NCI-H524 treated with DMSO at 0.1 percent for 48 hours (cell line): Measurements from ENCODE around the gene GPD1L.
A peak's percentile ranks its signal among the peaks of the same experiment; 100 is the strongest.
"Not testable (repeated sequence)": the region's sequence is repeated elsewhere in the genome, so short reads cannot be mapped to it uniquely, and the experiment has no call there.

Experiments used
- DNase-seq: peaks from one replicate; lab custom pipeline; 2025; lab: John Stamatoyannopoulos, UW

The GPD1L gene

DNA sequence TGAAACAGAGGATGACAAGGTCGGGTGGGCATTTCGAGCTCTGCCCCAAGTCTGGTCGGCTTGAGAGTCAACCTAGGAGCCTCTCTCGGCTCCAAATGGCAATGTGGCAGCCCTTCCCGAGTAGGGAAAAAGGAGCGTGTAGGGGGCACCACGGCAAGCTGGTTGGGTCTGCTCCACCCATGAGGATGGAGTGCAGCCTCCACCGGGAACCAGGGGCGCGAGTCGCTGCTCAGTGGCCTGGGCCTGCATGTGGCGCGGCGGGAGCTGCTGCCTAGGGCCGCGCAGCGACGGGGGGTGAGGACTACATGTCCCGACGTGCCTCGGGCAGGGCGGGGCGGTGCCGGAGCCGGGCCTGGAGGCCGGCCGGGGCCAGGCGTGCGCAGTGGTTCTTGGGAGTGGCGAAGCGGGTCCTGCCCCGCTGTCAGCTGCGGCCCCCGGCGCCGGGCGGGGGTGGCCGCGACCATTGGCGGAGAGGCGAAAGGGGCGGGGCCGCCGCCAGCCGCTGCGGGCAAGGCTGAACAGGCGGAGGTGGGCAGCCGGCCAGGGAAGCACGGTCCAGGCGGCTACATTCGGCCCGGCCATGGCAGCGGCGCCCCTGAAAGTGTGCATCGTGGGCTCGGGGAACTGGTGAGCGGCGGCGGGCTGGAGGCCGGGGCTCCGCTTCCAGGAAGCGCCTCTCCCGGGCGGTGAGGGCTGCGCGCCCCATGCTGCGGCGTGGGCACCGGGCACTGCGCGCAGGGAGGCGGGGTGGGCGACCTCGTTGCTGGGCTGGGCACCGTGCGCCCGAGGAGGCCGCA, at the start of gene GPD1L:
Gene GPD1L (plus strand): TSS at position 489 of the 797 bp plus-strand sequence. CDS start 92 bp downstream, at position 581.
- DNase-seq: peak; percentile 13

DNA sequence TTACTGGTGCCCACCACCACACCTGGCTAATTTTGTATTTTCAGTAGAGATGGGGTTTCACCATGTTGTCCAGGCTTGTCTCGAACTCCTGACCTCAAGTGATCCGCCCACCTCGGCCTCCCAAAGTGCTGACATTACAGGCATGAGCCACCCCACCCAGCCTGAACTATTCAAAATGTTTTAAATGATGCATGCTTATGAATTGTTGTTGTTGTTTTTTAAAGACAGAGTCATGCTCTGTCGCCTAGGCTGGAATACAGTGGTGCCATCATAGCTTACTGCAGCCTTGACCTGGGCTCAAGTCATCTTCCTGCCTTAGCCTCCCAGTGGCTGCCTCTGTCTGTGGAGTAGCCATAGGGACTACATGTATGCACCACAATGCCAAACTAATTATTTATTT, 48.0 kb upstream of the GPD1L start:
- not testable (repeated sequence) for DNase-seq

DNA sequence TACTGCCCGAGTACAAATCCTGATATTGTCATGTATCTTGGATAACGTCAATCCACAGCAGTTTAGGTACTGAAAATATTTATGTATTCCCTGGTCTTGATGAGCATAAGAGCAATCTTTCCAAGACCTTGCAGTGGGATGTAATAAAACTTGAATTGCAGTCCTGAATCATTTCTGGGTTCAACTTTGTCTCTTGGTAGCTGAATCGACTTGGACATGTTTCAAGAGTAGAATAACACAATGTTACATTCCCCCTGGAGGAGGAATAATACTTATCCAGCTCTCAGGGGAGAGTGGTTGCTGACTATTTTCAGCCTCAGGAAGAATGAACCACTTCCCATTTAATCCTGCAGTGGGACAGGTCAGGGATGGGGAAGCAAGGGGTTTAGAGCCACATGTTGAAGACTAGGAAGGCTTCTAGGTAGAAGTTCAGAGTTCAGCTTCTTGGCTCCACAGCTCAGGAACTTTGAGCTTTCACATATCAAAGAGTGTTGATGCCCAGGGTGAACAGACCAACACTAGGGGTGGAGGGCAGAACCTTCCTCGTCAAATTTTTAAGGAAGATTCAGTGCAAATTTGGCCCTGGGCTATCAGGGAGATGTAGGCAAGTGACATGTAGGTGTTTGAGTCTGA, 43.4 kb upstream of the GPD1L start:
- no peak for DNase-seq

DNA sequence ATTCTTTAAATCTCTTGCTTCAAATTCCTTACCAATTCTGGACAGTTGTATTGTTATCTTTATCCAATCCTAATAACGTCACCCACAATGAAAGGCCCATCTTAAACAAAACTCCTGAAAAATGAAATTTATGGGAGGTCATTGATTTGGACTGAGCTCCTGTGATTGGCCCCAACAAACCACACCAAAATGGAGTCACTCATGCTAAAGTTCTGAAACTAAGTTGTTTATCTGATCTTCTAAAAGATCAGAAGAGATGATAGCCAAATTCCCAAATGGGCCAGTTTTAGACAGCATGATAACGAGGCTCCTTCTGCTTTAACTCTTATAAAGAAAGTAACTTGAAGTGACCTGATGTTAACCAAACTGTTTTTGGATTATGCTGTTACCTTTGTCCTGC, 39.7 kb upstream of the GPD1L start:
- DNase-seq: no peak

DNA sequence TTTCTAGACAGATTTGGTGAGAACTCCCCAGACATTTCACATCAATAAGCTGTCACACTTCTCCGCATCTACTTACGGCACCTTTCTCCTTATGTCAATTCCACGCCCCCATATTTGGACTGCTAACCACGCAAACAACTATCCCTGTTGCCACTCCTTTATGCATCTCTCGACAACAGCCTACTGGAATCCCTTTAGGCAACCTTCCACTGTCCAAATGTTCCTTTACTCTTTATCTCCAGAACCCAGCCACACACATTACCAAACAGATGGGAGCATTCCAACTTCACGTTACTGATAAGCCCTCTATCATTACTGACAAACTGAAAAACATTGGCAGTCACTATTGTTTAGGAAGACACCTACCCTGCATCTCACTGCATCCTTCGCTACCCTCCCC, 32.2 kb upstream of the GPD1L start:
- not testable (repeated sequence) for DNase-seq

DNA sequence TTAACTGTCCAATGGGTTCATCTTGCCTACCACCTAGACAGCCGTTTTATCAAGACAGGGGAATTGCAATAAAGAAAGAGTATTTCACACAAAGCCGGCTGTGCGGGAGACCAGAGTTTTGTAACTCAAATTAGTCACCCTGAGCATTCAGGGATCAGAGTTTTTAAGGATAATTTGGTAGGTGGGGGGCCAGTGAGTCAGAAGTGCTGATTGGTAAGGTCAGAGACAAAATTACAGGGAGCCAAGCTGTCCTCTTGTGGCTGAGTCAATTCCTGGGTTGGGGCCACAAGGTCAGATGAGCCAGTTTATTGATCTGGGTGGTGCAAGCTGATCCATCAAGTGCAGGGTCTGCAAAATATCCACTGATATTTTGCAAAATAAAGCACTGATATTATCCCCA, 29.9 kb upstream of the GPD1L start:
- no peak for DNase-seq

DNA sequence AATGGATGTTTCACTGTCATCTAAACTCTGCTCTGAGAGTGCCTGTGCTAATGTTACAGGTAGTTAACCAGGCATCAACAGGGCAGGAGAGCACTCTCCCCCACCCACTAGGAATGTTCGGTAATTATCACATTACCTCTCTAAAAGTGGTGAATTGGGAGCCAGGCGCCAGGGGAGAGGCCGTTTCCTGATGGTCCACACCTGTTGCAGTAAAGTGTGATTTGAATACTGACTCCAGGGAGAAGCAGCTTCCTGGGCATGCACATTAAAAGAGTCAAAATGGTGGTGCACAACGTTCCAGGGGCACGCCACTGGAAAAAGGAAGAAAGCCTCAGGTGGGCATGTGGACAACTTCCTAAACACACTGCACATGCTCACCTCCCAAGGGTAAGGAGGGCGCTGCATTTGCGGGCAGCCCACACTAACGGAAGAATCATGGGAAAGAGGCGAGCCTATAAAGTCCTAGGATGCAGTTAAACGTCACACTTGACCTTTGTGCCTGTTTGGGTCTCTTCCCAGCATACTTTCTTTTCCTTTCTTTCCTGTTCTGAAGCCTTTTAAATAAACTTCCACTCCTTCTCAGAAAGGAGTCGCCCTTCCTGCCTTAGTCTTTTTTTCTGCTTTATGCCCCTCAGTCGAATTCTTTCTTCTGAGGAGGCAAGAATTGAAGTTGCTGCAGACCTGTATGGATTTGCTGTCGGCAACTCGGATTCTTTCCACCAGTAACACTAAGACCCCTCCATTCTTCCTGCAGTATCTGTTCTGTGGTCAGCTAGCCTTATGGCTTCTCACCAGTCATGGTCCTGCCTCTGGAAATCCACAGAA, 28.9 kb upstream of the GPD1L start:
- DNase-seq: no peak

DNA sequence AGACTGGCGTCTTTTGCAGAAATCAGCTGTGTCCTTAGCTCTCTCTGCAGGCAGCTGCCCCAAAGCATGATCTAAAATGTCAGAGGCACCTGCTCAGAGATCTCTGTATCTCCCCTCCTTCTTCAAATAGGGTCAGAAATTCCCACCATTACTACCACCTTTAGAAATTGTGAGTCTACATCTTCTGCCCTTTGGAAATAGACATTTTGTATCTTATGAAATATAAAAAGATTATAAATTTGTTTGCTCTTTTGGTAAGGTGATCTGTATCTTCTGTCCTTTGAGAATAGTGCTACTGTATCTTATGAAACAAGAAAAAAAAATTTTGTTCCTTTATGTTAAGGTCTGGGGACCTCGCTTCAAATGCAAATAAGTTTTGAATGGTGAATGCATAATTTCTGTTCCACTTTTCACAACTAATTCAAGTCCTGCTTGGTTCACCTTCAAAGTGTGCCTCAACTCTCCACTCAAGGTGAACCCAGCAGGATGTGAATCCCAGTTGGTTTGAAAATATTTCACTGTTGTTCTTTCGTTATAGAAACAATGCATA, 28.3 kb upstream of the GPD1L start:
- no peak for DNase-seq

DNA sequence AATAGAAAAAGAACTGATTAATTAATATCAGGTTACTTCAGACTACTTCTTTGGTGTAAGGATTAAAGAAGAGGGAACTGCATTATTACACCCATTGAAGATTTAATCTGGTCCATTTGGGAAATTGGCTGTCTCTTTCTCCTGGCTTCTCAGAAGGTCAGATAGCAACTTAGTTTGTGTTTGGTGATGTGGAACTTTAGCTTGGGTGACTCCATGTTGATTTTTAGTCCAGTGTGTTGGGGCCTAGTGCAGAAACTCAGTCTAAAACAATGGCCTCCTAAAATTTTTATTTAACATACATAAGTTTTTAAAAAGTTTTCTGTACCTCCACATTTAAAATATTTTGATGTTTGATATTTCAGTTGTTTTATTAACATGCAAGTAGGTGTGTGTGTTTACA, 27.6 kb upstream of the GPD1L start:
- DNase-seq: no peak

DNA sequence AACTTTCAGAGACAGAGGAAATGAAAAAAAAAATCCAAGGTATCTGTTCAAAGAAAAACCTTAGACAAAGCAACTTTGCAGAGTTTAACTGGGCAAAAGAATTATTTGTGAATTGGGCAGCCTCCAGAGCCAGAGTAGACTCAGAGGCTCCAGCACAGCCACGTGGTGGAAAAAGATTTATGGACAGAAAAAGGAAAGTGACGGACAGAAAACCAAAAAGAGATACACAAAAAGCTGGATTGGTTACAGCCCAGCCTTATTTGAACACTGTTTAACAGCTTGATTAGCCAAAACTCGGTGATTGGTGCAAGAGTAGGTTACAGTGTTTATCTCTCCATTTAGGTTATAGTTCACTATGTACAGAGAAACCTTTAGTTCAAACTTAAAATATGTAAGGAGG, 23.7 kb upstream of the GPD1L start:
- no peak for DNase-seq

DNA sequence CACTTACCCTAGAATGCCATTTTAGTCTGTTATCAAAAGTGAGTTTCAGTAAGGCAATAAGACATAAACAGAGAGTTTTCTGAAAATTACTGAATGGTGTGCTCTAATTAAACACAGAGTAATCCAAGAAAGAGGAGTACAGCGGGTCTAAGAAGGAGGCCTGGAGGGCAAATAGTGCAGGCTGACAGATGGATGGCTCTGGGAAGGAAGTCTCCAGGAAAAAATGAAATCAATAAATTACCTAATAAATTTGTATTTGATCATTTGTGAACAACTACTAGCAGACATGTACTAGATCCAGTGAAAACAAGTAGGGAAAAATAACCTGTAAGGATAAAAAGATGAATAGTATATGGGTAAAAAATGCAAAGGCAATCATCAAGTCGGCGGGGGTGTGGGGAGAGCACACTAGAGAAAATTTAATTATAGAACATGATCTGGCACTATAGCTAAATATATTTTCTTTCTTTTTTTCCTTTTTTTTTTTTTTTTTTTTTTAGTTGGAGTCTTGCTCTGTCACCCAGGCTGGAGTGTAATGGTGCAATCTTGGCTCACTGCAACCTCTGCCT, 22.6 kb upstream of the GPD1L start:
- no peak for DNase-seq

DNA sequence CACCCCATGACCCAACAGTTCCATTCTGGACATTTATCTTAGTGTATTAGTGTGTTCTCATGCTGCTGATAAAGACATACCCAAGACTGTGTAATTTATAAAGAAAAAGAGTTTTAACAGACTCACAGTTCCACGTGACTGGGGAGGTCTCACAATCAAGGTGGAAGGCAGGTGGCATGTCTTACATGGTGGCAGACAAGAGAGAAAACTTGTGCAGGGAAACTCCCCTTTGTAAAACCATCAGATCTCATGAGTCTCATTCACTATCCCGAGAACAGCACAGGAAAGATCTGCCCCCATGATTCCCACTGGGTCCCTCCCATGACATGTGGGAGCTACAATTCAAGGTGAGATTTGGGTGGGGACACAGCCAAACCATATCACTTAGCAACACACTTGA, 21.6 kb upstream of the GPD1L start:
- DNase-seq: no peak

DNA sequence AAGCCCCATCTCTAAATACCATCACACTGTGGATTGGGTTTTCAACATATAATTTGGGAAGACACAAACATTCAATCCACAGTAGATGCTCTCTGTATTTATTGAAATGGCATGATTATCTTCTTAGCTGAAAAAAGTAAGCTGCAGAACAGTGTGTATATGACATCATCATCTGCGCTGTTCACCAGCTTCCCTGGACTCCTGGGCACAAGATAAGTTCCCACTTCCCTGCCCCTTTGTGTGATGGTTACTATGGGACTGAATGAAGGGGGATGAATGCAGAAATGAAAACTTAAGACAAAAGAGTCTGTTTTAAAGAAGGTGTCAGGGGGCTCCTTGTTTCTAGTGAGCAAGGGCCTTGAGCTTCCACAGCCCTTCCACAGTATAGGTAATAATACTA, 20.0 kb upstream of the GPD1L start:
- no peak for DNase-seq

DNA sequence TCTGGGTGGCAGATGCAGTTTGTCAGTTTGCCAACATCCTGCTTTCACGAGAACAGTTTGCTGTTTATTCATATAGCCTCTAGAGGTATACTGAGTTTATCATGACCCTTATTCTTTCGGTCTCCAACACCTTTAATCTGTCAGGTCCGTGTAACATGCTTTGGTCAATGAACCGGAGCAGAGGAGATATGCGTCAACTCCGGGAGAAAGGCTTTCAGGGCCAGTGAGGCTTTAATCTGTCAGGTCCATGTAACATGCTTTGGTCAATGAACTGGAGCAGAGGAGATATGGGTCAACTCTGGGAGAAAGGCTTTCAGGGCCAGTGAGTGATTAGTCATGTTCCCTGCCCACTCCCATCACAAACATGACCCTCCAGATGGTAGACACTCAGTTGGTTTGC, 16.9 kb upstream of the GPD1L start:
- DNase-seq: no peak

DNA sequence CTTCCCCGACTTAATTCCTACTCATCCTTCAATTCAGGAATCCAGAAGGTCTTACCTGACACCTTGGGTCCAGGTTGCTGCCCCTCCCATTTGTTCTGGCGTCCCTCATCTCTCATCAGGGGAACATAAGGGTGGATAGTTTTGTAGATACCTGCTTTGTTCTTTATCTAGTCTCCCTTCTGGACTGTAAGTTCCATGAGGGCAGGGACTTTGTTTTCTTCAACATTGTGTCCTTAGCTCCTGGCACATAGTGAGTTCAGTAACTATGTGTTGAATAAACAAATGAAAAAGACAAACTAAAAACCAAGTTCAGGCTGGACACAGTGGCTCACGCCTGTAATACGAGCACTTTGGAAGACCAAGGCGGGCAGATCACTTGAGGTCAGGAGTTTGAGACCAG, 13.2 kb upstream of the GPD1L start:
- DNase-seq: no peak

DNA sequence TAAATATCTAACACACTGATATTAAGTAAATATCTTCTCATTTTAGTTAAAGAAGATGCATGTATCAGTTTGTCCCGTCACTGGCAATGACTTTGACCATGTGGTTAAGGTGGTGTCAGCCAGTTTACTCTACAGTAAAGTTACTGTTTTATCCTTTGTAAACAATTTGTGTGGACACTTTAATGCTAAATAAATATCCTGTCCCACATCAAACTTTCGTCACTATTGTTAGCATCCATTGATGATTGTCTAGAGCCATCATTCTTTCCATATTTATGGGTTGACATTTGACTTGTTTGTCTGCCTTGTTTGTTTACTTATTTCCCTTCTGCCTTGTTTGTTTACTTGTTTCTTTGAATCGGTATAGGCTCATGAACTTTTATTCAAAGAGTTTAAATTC, 11.0 kb upstream of the GPD1L start:
- DNase-seq: no peak

DNA sequence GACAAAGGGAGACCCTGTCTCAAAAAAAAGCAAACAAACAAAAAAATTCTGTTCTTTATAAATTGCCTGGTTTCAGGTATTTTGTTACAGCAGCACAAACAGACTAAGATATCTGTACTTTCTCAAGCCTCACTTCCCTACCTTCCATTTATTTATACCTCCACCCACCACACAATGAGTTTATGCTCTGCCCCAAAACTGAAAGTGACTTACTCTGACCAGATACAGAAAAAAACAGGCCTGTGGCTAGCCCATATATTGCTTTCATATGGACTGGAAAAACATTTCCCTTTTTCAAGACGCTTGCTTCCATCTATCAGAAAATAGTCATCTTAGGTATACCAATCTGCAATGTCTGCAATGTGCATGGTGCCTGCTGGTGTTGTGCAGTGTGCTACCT, 8.7 kb upstream of the GPD1L start:
- no peak for DNase-seq

DNA sequence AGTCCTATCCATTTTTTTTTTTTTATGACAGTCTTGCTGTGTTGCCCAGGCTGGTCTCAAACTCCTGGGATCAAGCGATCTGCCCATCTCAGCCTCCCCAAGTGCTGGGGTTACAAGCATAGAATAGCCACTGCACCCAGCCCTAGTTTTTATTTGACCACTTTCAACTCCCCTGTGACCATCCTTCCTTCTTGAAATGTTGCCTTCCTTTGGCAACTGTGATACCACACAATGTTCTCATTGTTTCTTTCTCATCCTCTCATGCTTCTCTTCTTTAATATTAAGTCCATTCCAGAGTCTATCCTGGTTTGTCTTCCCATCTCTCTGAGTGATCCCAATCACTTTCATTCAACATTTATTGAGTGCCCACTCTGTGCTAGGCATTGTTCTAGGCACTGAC, 7.9 kb upstream of the GPD1L start:
- DNase-seq: no peak

DNA sequence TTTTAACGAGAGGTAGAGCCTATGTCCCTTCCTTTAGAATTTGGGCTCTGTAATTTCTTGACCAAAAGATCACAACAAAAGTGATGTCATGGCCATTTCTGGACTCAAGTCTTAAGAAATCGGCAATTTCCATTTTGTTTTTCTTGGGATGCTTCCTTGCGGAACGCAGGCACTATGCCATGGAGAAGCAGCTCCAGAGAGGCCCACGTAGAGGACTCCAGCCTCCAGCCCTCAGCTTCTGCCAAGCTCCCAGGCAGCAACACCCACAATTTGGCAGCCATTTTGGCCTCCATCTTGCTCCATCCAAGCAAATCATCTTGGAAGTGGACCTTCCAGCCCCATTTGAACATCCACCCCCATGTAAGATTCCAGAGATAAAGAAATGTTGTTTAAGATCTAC, 6.0 kb upstream of the GPD1L start:
- DNase-seq: no peak

DNA sequence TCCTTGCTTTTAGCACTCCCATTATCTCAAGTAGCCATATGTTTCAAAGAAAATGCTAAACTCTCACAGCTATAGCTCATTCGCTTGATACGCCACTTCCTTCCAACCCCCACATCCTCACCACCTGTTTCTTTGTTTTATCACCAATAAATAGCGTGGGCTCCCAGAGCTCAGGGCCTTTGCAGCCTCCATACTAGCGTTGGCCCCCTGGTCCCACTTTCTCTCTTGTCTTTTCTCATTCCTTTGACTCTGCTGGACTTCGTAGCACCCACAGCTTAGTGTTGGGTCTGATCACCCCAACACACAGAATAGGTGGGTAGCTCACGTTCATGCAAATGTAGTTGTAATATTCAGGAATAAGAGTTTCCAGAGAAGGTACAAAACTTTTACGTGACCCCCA, 4.1 kb upstream of the GPD1L start:
- DNase-seq: peak; percentile 22

DNA sequence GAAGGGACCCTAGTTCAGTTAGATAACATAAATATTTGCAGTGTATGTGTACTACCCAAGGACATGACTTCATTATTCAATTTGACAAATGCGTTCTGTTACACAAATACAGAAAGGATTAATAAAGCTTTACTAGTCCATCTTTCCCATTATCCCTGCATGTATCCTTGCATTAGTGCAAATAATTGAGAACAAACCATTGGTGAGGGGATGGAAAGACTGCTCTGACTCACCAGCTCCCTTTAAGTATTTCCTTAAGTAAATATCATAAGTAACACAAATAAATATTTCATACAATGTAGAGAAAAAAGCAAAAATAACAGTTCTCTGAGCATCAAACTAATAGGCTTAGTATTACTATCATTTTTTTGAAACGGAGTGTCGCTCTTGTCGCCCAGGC, 1.9 kb upstream of the GPD1L start:
- DNase-seq: no peak
